NCI-H2107 (cell line): ENCODE results near the gene FAM171A1.
"Not testable (repeated sequence)": the region's sequence is repeated elsewhere in the genome, so short reads cannot be mapped to it uniquely, and the experiment has no call there.

Source experiments
- DNase-seq: peaks from one replicate; lab custom pipeline; 2025; lab: John Stamatoyannopoulos, UW

The FAM171A1 gene

GRCh38 chr10:15370856-15371701, at the start of gene FAM171A1:
Gene FAM171A1, minus strand, starts transcription at chr10:15371289. Its CDS starts 237 bp downstream, at chr10:15371052.
- DNase-seq: no peak

GRCh38 chr10:15420858-15421257, 49.8 kb upstream of the FAM171A1 start:
- no peak for DNase-seq

- no peak for DNase-seq
Measured at GRCh38 chr10:15419279-15419874, 48.3 kb upstream of the FAM171A1 start.

- no peak for DNase-seq
Measured at GRCh38 chr10:15416034-15416433, 44.9 kb upstream of the FAM171A1 start.

GRCh38 chr10:15411010-15411409, 39.9 kb upstream of the FAM171A1 start:
- no peak for DNase-seq

- DNase-seq: not testable (repeated sequence)
Measured at GRCh38 chr10:15409350-15409749, 38.3 kb upstream of the FAM171A1 start.

GRCh38 chr10:15408557-15408956, 37.5 kb upstream of the FAM171A1 start:
- no peak for DNase-seq

GRCh38 chr10:15405319-15405718, 34.2 kb upstream of the FAM171A1 start:
- DNase-seq: no peak

GRCh38 chr10:15401382-15401781, 30.3 kb upstream of the FAM171A1 start:
- no peak for DNase-seq

GRCh38 chr10:15400461-15400860, 29.4 kb upstream of the FAM171A1 start:
- not testable (repeated sequence) for DNase-seq

GRCh38 chr10:15399060-15399661, 28.1 kb upstream of the FAM171A1 start:
- no peak for DNase-seq

GRCh38 chr10:15395935-15396334, 24.8 kb upstream of the FAM171A1 start:
- no peak for DNase-seq

- no peak for DNase-seq
Measured at GRCh38 chr10:15393139-15393825, 22.2 kb upstream of the FAM171A1 start.

GRCh38 chr10:15391491-15391890, 20.4 kb upstream of the FAM171A1 start:
- no peak for DNase-seq

GRCh38 chr10:15388172-15388571, 17.1 kb upstream of the FAM171A1 start:
- not testable (repeated sequence) for DNase-seq

- no peak for DNase-seq
Measured at GRCh38 chr10:15387021-15387420, 15.9 kb upstream of the FAM171A1 start.

- DNase-seq: no peak
Measured at GRCh38 chr10:15385552-15386455, 14.7 kb upstream of the FAM171A1 start.

- no peak for DNase-seq
Measured at GRCh38 chr10:15381420-15381819, 10.3 kb upstream of the FAM171A1 start.

GRCh38 chr10:15379078-15379477, 8.0 kb upstream of the FAM171A1 start:
- no peak for DNase-seq

- DNase-seq: no peak
Measured at GRCh38 chr10:15378569-15378968, 7.5 kb upstream of the FAM171A1 start.

GRCh38 chr10:15374566-15374965, 3.5 kb upstream of the FAM171A1 start:
- DNase-seq: no peak
